GM18499 (cell line): ENCODE results near the gene GRM7.

Experiments
- ATAC-seq: cut with Tn5 transposase; IDR thresholded peaks from one replicate; pipeline ENCODE4 v1.9.1; 2021; ENCODE audit warnings: moderate number of reproducible peaks; ENCODE audit not compliant: insufficient read depth, unreplicated experiment

GRM7 gene

GRCh38 chr3:7545334-7545733 is 684.4 kb downstream of the GRM7 start:
- ATAC-seq, result no peak

- ATAC-seq, result no peak
Observed at GRCh38 chr3:7546253-7546652, 685.3 kb downstream of the GRM7 start.

GRCh38 chr3:7547826-7548225 is 686.9 kb downstream of the GRM7 start:
- no peak for ATAC-seq

- ATAC-seq, result no peak
Observed at GRCh38 chr3:7562892-7563291, 702.0 kb downstream of the GRM7 start.

- no peak for ATAC-seq
Observed at GRCh38 chr3:7565574-7565973, 704.7 kb downstream of the GRM7 start.

GRCh38 chr3:7567160-7567559 is 706.2 kb downstream of the GRM7 start:
- no peak for ATAC-seq

GRCh38 chr3:7568526-7569184 is 707.7 kb downstream of the GRM7 start:
- no peak for ATAC-seq

GRCh38 chr3:7573330-7573729 is 712.4 kb downstream of the GRM7 start:
- ATAC-seq, result no peak

GRCh38 chr3:7574435-7574834 is 713.5 kb downstream of the GRM7 start:
- ATAC-seq, result no peak

- ATAC-seq, result no peak
Observed at GRCh38 chr3:7576071-7576470, 715.2 kb downstream of the GRM7 start.

GRCh38 chr3:7576506-7576905 is 715.6 kb downstream of the GRM7 start:
- ATAC-seq, result no peak

- ATAC-seq, result no peak
Observed at GRCh38 chr3:7577513-7577912, 716.6 kb downstream of the GRM7 start.

- ATAC-seq, result no peak
Observed at GRCh38 chr3:7581831-7582230, 720.9 kb downstream of the GRM7 start.

GRCh38 chr3:7585052-7585451 is 724.1 kb downstream of the GRM7 start:
- ATAC-seq, result no peak

GRCh38 chr3:7588236-7588635 is 727.3 kb downstream of the GRM7 start:
- ATAC-seq, result no peak

- no peak for ATAC-seq
Observed at GRCh38 chr3:7589526-7589925, 728.6 kb downstream of the GRM7 start.

- no peak for ATAC-seq
Observed at GRCh38 chr3:7602297-7602696, 741.4 kb downstream of the GRM7 start.

GRCh38 chr3:7607083-7607482 is 746.2 kb downstream of the GRM7 start:
- ATAC-seq, result no peak

GRCh38 chr3:7607676-7608075 is 746.8 kb downstream of the GRM7 start:
- ATAC-seq, result no peak

- no peak for ATAC-seq
Observed at GRCh38 chr3:7610634-7611033, 749.7 kb downstream of the GRM7 start.

GRCh38 chr3:7615043-7615442 is 754.1 kb downstream of the GRM7 start:
- no peak for ATAC-seq

- ATAC-seq, result no peak
Observed at GRCh38 chr3:7618606-7619005, 757.7 kb downstream of the GRM7 start.

- no peak for ATAC-seq
Observed at GRCh38 chr3:7620401-7620800, 759.5 kb downstream of the GRM7 start.
